HEK293 (cell line): ENCODE measurements around the gene VSIR.

Experiments used
- CTCF ChIA-PET: fragments of 350-600 bp; formaldehyde crosslinking; extraction: SDS; loops from one replicate; lab custom pipeline; 2021; ENCODE audit warnings: antibody characterized with exemption; lab: Yijun Ruan, JAX
- POLR2A ChIA-PET: fragments of 300-600 bp; formaldehyde crosslinking; extraction: SDS; loops from one replicate; lab custom pipeline; 2020; ENCODE audit warnings: antibody characterized with exemption, inconsistent platforms; lab: Yijun Ruan, JAX
- H3K27ac ChIP-seq: fragments of 200-500 bp; sonication (Bioruptor generic); 2 replicates; pipeline ENCODE4 v1.5.1; 2014; ENCODE audit warnings: low read depth, low read length, control low read depth, inconsistent platforms; ENCODE audit errors: extremely low read depth
- H3K36me3 ChIP-seq, 2 experiments: fragments of 200-500 bp in 1 of 2; sonication (Bioruptor generic) in 1 of 2; 1 replicate in 1 of 2; 2 replicates in 1 of 2; pipeline ENCODE4 v1.5.1; 2014 to 2017; ENCODE audit warnings: inconsistent platforms in 2 of 2, low read length in 2 of 2; ENCODE audit not compliant: control insufficient read depth in 2 of 2, insufficient read depth in 1 of 2
- H3K4me1 ChIP-seq: fragments of 200-500 bp; sonication (Bioruptor generic); 2 replicates; pipeline ENCODE4 v1.5.1; 2014; ENCODE audit warnings: mild to moderate bottlenecking, low read length, inconsistent platforms; ENCODE audit not compliant: control insufficient read depth, insufficient read depth
- H3K4me3 ChIP-seq: 2 replicates; pipeline ENCODE4 v1.5.1; 2011; ENCODE audit warnings: low read depth, mild to moderate bottlenecking, control low read depth, low read length, moderate library complexity
- H3K9me3 ChIP-seq: fragments of 200-500 bp; sonication (Bioruptor generic); 2 replicates; pipeline ENCODE4 v1.5.1; 2014; ENCODE audit warnings: low read depth, low read length, inconsistent platforms; ENCODE audit not compliant: control insufficient read depth, insufficient read depth
- KLF8 ChIP-seq: fragments of 450-650 bp; formaldehyde crosslinking; IDR thresholded peaks from 2 replicates; pipeline ENCODE4 v1.5.1; 2016; ENCODE audit warnings: missing biosample characterization, missing genetic modification characterization
- SALL2 ChIP-seq: fragments of 450-650 bp; formaldehyde crosslinking; IDR thresholded peaks from 2 replicates; pipeline ENCODE4 v1.5.0; 2017; ENCODE audit warnings: missing biosample characterization, mild to moderate bottlenecking, missing genetic modification characterization, borderline replicate concordance
- ZBTB20 ChIP-seq: fragments of 450-650 bp; formaldehyde crosslinking; IDR thresholded peaks from 2 replicates; pipeline ENCODE4 v1.5.1; 2016; ENCODE audit warnings: missing biosample characterization, missing genetic modification characterization
- ZBTB48 ChIP-seq: fragments of 450-650 bp; formaldehyde crosslinking; IDR thresholded peaks from 2 replicates; pipeline ENCODE4 v1.5.1; 2016; ENCODE audit warnings: missing biosample characterization, missing genetic modification characterization
- ZNF112 ChIP-seq: fragments of 450-650 bp; formaldehyde crosslinking; IDR thresholded peaks from 2 replicates; pipeline ENCODE4 v1.5.0; 2017; ENCODE audit warnings: missing biosample characterization, missing genetic modification characterization
- ZNF121 ChIP-seq: fragments of 450-650 bp; formaldehyde crosslinking; IDR thresholded peaks from 2 replicates; pipeline ENCODE4 v1.5.1; 2016; ENCODE audit warnings: missing biosample characterization, missing genetic modification characterization
- ZNF146 ChIP-seq: fragments of 450-650 bp; formaldehyde crosslinking; IDR thresholded peaks from 2 replicates; pipeline ENCODE4 v1.5.1; 2016; ENCODE audit warnings: missing biosample characterization, missing genetic modification characterization
- ZNF169 ChIP-seq: fragments of 450-650 bp; formaldehyde crosslinking; IDR thresholded peaks from 2 replicates; pipeline ENCODE4 v1.5.1; 2016; ENCODE audit warnings: missing biosample characterization, missing genetic modification characterization
- ZNF175 ChIP-seq: fragments of 450-650 bp; formaldehyde crosslinking; IDR thresholded peaks from 2 replicates; pipeline ENCODE4 v1.5.1; 2016; ENCODE audit warnings: missing biosample characterization, missing genetic modification characterization
- ZNF211 ChIP-seq: fragments of 450-650 bp; formaldehyde crosslinking; IDR thresholded peaks from 2 replicates; pipeline ENCODE4 v1.5.1; 2016; ENCODE audit warnings: low read depth, missing biosample characterization, missing genetic modification characterization
- ZNF221 ChIP-seq: fragments of 450-650 bp; formaldehyde crosslinking; IDR thresholded peaks from 2 replicates; pipeline ENCODE4 v1.5.1; 2017; ENCODE audit warnings: missing biosample characterization, missing genetic modification characterization, borderline replicate concordance
- ZNF239 ChIP-seq: fragments of 450-650 bp; formaldehyde crosslinking; IDR thresholded peaks from 2 replicates; pipeline ENCODE4 v1.5.1; 2016; ENCODE audit warnings: missing biosample characterization, missing genetic modification characterization
- ZNF274 ChIP-seq, 2 experiments: fragments of 200-500 bp in 1 of 2; fragments of 450-650 bp in 1 of 2; sonication (Bioruptor generic) in 1 of 2; formaldehyde crosslinking in 1 of 2; IDR thresholded peaks; 2 replicates each; pipeline versions ENCODE4 v1.5.1 to v1.6.1; 2014 to 2016; ENCODE audit warnings: borderline replicate concordance in 1 of 2, inconsistent platforms in 1 of 2, low read length in 1 of 2, missing biosample characterization in 1 of 2, missing genetic modification characterization in 1 of 2
- ZNF302 ChIP-seq: fragments of 450-650 bp; formaldehyde crosslinking; IDR thresholded peaks from 2 replicates; pipeline ENCODE4 v1.5.1; 2016; ENCODE audit warnings: missing biosample characterization, missing genetic modification characterization, low read depth
- ZNF544 ChIP-seq: fragments of 450-650 bp; formaldehyde crosslinking; IDR thresholded peaks from 2 replicates; pipeline ENCODE4 v1.5.0; 2017; ENCODE audit warnings: missing biosample characterization, missing genetic modification characterization
- ZNF660 ChIP-seq: fragments of 450-650 bp; IDR thresholded peaks from 2 replicates; pipeline ENCODE4 v1.5.1; 2018; ENCODE audit warnings: missing biosample characterization, mild to moderate bottlenecking, missing genetic modification characterization
- ZNF664 ChIP-seq: fragments of 450-650 bp; formaldehyde crosslinking; IDR thresholded peaks from 2 replicates; pipeline ENCODE4 v1.5.1; 2016; ENCODE audit warnings: missing biosample characterization, missing genetic modification characterization
- ZNF76 ChIP-seq: fragments of 450-650 bp; formaldehyde crosslinking; IDR thresholded peaks from 2 replicates; pipeline ENCODE4; 2016; ENCODE audit warnings: low read depth, missing biosample characterization, missing genetic modification characterization, borderline replicate concordance
- ZSCAN18 ChIP-seq: fragments of 450-650 bp; formaldehyde crosslinking; IDR thresholded peaks from 2 replicates; pipeline ENCODE4 v1.5.1; 2016; ENCODE audit warnings: missing biosample characterization, missing genetic modification characterization
- TF ChIP-seq, protein P1 (sequence below): fragments of 450-650 bp; formaldehyde crosslinking; IDR thresholded peaks from 2 replicates; pipeline ENCODE4 v1.5.1; 2016; ENCODE audit warnings: missing biosample characterization, missing genetic modification characterization

Gene VSIR

GRCh38 chr10:71765176-71765904 lies 8.0 kb downstream of the VSIR start:
- TF ChIP-seq ZNF239 (tag by site-specific recombination): no peak
- TF ChIP-seq ZBTB20: no peak
- no peak for TF ChIP-seq ZNF112 (tag by site-specific recombination)
- TF ChIP-seq ZNF76 (tag by site-specific recombination): no peak
- no peak for TF ChIP-seq ZSCAN18
- CTCF ChIA-PET: interaction anchor here (0.6 to 2.7 kb wide), 3 partner anchors 8 to 132 kb away, joined by 3 to 17 read pairs (median 3); partner anchors contain the start of gene VSIR
- Histone ChIP-seq H3K9me3 (no peaks in the 10 kb centered on the region), H3K4me1 (no peaks in the 10 kb centered on the region), H3K27ac (no peak overlapping the region), H3K4me3 (no peak overlapping the region), H3K36me3 (no peaks in the 10 kb centered on the region)
- POLR2A ChIA-PET: no interaction called here

DNA sequence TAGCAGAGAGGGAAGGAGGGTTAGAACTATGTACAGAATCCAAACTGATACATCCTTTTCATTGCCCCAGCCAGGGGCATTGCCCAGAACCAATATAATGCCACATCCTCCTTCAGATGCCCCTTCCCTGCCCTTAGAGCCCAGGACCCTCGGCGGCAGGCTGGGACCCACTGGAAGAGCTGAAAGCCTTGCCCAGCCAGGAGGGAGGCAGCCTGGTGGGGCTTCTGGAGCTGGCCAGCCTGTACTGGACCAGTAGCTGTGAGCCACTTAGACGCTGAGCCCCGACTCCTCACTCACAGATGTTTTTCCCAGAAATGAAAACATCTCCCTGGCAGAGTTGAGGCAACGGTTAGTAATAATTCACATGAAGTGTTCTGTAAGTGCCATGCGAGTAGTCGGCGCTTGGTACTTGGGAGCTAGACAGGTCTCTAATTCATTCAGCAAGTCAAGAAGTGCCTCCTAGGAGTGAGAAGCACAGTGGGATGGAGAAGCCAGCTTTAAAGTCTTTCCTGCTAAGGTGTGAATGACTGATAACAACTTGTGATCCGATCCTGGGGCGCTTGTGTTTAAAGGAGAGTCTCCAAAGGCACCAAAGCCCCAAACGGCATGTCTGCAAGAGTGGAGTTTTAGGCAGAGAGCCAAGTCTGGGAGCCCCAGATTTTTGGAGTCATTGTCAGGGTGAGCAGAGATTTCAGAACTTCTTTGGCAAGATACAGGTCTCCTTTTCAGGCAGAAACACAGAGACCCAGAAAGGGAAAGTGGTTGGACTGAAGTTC lies 9.8 kb downstream of the VSIR start:
- TF ChIP-seq ZNF146 (tag by site-specific recombination) (no peak), ZBTB48 (tag by site-specific recombination) (no peak), SALL2 (tag by site-specific recombination) (no peak), ZNF221 (tag by site-specific recombination) (no peak), ZNF175 (tag by site-specific recombination) (no peak), ZNF660 (tag by site-specific recombination) (no peak), ZNF302 (no peak), KLF8 (tag by site-specific recombination) (no peak), ZNF544 (tag by site-specific recombination) (no peak), ZNF121 (tag by site-specific recombination) (no peak), ZNF211 (tag by site-specific recombination) (no peak), ZNF664 (tag by site-specific recombination) (no peak), ZNF169 (tag by site-specific recombination) (no peak), ZNF274 (IDR thresholded peaks at IDR 0.05; ENCODE audit: low read length) (no peak), ZNF274 (tag by site-specific recombination; IDR thresholded peaks at IDR 0.05; ENCODE audit: borderline replicate concordance) (no peak)
- TF ChIP-seq, protein P1, sequence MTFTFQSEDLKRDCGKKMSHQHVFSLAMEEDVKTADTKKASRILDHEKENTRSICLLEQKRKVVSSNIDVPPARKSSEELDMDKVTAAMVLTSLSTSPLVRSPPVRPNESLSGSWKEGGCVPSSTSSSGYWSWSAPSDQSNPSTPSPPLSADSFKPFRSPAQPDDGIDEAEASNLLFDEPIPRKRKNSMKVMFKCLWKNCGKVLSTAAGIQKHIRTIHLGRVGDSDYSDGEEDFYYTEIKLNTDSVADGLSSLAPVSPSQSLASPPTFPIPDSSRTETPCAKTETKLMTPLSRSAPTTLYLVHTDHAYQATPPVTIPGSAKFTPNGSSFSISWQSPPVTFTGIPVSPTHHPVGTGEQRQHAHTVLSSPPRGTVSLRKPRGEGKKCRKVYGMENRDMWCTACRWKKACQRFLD (tag by site-specific recombination): no peak
- H3K4me1 ChIP-seq: no peaks in the 10 kb centered on the region
- no peak overlapping the region for H3K4me3 ChIP-seq
- no peaks in the 10 kb centered on the region for H3K36me3 ChIP-seq
- no peak overlapping the region for H3K27ac ChIP-seq
- no peaks in the 10 kb centered on the region for H3K9me3 ChIP-seq
- ChIA-PET CTCF (interaction anchor here (0.6 to 2.7 kb wide), 3 partner anchors 10 to 528 kb away, joined by 3 to 17 read pairs (median 3); partner anchors contain the start of gene VSIR), POLR2A (interaction anchor here (1.3 kb wide), 1 partner anchor 10 kb away, joined by 3 read pairs; the partner anchor contains the start of gene VSIR)
